Type B pancreatic cell (in vitro differentiated cells): Measurements from ENCODE around the gene TDRD12. TPM values are rescaled to one million over a fixed set of nuclear protein-coding genes. Genes with fewer than 3 reads are reported as not detected.

ENCODE experiments used
- DNase-seq: peaks from one replicate; pipeline ENCODE4 v3.0.0; 2021; ENCODE audit warnings: mixed read lengths; ENCODE audit not compliant: unreplicated experiment; ENCODE audit errors: extremely low spot score
- H3K27ac Mint-ChIP-seq: 2 replicates; pipeline ENCODE4 v1.8.0; 2021; ENCODE audit warnings: mild to moderate bottlenecking, mixed read lengths
- H3K27me3 Mint-ChIP-seq: 2 replicates; pipeline ENCODE4 v1.8.0; 2021; ENCODE audit warnings: mixed read lengths
- H3K36me3 Mint-ChIP-seq: 2 replicates; pipeline ENCODE4 v1.8.0; 2021; ENCODE audit warnings: mixed read lengths
- H3K4me1 Mint-ChIP-seq: one replicate; pipeline ENCODE4 v1.8.0; 2021; ENCODE audit warnings: mixed read lengths; ENCODE audit not compliant: unreplicated experiment
- H3K4me3 Mint-ChIP-seq: 2 replicates; pipeline ENCODE4 v1.8.0; 2021; ENCODE audit warnings: mild to moderate bottlenecking, mixed read lengths
- H3K9me3 Mint-ChIP-seq: 2 replicates; pipeline ENCODE4 v1.8.0; 2021; ENCODE audit warnings: mixed read lengths
- total RNA-seq: library from RNA; stranded (reverse); gene quantifications from 2 replicates; pipeline ENCODE4 v1.2.1, GENCODE V29; 2021; ENCODE audit warnings: low replicate concordance
- TF ChIP-seq, protein P1 (sequence below): fragments of 200-600 bp; sonication (generic); conservative IDR thresholded peaks from 2 replicates; pipeline ENCODE4 v1.5.0; 2021; ENCODE audit warnings: antibody characterized with exemption, mild to moderate bottlenecking

The TDRD12 gene
- total RNA-seq, 1 donor from 2014 or later: 0.24 TPM

- Mint-ChIP-seq H3K9me3 (no peaks in the 10 kb centered on the region), H3K4me3 (no peak overlapping the region), H3K27ac (no peak overlapping the region), H3K36me3 (peaks cover 3% of the 10 kb centered on the region), H3K27me3 (no peaks in the 10 kb centered on the region), H3K4me1 (no peaks in the 10 kb centered on the region)
- no peak for DNase-seq
- TF ChIP-seq, protein P1, sequence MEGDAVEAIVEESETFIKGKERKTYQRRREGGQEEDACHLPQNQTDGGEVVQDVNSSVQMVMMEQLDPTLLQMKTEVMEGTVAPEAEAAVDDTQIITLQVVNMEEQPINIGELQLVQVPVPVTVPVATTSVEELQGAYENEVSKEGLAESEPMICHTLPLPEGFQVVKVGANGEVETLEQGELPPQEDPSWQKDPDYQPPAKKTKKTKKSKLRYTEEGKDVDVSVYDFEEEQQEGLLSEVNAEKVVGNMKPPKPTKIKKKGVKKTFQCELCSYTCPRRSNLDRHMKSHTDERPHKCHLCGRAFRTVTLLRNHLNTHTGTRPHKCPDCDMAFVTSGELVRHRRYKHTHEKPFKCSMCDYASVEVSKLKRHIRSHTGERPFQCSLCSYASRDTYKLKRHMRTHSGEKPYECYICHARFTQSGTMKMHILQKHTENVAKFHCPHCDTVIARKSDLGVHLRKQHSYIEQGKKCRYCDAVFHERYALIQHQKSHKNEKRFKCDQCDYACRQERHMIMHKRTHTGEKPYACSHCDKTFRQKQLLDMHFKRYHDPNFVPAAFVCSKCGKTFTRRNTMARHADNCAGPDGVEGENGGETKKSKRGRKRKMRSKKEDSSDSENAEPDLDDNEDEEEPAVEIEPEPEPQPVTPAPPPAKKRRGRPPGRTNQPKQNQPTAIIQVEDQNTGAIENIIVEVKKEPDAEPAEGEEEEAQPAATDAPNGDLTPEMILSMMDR: no peak
These were observed 138.6 kb downstream of the TDRD12 start for GRCh38 chr19:32858155-32858554.

DNA sequence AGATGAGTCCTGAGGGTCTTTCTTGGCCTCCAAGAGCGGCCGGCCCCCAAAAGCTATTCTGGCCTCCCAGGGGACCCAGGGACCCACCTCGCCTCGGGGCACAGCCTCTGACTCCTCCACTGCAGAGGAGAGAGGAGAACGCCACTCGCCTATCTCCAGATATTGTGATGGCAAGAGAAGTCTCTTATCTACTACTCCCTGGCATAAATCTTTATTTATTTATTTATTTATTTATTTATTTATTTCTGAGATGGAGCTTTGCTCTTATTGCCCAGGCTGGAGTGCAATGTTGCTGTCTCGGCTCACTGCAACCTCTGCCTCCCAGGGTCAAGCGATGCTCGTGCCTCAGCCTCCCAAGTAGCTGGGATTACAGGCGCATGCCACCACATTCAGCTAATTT lies 139.0 kb downstream of the TDRD12 start:
- peaks cover 3% of the 10 kb centered on the region for H3K36me3 Mint-ChIP-seq
- TF ChIP-seq, protein P1: no peak
- H3K4me1 Mint-ChIP-seq: no peaks in the 10 kb centered on the region
- H3K9me3 Mint-ChIP-seq: no peaks in the 10 kb centered on the region
- no peak overlapping the region for H3K4me3 Mint-ChIP-seq
- no peaks in the 10 kb centered on the region for H3K27me3 Mint-ChIP-seq
- no peak for DNase-seq
- H3K27ac Mint-ChIP-seq: no peak overlapping the region

DNA sequence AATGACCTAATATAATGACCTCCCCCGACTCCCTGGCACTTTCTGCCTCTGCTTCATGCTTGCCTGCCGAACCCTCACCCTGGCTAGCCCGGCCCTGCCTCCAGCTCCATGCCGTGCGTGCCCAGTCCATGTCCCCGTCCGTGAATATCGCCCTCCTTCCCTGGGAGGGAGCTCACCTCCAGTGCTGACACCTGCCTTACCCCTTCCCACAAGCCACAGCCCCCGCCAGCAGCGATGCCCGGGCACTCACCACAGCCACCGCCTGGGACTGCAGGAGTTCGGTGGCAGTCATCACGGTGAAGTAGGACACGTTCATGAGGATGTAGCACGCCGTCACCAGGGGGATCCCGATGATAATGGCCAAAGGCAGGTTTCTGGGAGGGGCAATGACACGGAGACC lies 140.0 kb downstream of the TDRD12 start:
- Mint-ChIP-seq H3K9me3 (no peaks in the 10 kb centered on the region), H3K27me3 (no peaks in the 10 kb centered on the region), H3K4me3 (no peak overlapping the region), H3K36me3 (peaks cover 3% of the 10 kb centered on the region), H3K27ac (no peak overlapping the region), H3K4me1 (no peaks in the 10 kb centered on the region)
- DNase-seq: no peak
- TF ChIP-seq, protein P1: no peak

DNA sequence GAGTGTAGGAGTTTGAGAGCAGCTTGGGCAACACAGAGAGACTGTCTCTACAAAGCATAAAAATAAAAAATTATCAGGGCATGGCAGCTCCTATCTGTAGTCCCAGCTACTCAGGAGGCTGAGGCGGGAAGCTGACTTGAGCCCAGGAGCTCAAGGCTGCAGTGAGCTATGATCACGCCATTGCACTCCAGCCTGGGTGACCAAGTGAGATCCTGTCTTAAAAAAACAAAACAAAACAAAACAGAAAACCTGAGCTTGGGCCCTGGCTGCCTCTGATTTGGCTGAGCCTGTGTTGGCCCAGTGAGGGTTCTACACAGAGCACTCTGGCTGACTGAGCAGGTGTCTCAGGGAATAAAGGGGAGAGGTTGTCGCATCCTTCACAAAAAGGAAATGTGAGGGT lies 142.0 kb downstream of the TDRD12 start:
- H3K4me1 Mint-ChIP-seq: no peaks in the 10 kb centered on the region
- no peak overlapping the region for H3K27ac Mint-ChIP-seq
- no peak overlapping the region for H3K4me3 Mint-ChIP-seq
- H3K27me3 Mint-ChIP-seq: no peaks in the 10 kb centered on the region
- no peak for DNase-seq
- H3K36me3 Mint-ChIP-seq: no peaks in the 10 kb centered on the region
- no peaks in the 10 kb centered on the region for H3K9me3 Mint-ChIP-seq
- TF ChIP-seq, protein P1: no peak

- H3K4me3 Mint-ChIP-seq: no peak overlapping the region
- TF ChIP-seq, protein P1: no peak
- no peak overlapping the region for H3K27ac Mint-ChIP-seq
- H3K36me3 Mint-ChIP-seq: no peaks in the 10 kb centered on the region
- no peaks in the 10 kb centered on the region for H3K9me3 Mint-ChIP-seq
- H3K4me1 Mint-ChIP-seq: no peaks in the 10 kb centered on the region
- DNase-seq: no peak
- no peaks in the 10 kb centered on the region for H3K27me3 Mint-ChIP-seq
These were observed 142.6 kb downstream of the TDRD12 start for GRCh38 chr19:32862173-32862572.

GRCh38 chr19:32862741-32863140 lies 143.2 kb downstream of the TDRD12 start:
- no peaks in the 10 kb centered on the region for H3K36me3 Mint-ChIP-seq
- H3K27me3 Mint-ChIP-seq: no peaks in the 10 kb centered on the region
- TF ChIP-seq, protein P1: no peak
- H3K27ac Mint-ChIP-seq: no peak overlapping the region
- no peaks in the 10 kb centered on the region for H3K4me1 Mint-ChIP-seq
- H3K4me3 Mint-ChIP-seq: no peak overlapping the region
- DNase-seq: no peak
- no peaks in the 10 kb centered on the region for H3K9me3 Mint-ChIP-seq
